ENCODE measurements around the gene HPD. TPM values are rescaled to one million over a fixed set of nuclear protein-coding genes. Genes with fewer than 3 reads are reported as not detected.

Gene HPD
- total RNA-seq, 1 donor from 2014 or later = not detected

DNA sequence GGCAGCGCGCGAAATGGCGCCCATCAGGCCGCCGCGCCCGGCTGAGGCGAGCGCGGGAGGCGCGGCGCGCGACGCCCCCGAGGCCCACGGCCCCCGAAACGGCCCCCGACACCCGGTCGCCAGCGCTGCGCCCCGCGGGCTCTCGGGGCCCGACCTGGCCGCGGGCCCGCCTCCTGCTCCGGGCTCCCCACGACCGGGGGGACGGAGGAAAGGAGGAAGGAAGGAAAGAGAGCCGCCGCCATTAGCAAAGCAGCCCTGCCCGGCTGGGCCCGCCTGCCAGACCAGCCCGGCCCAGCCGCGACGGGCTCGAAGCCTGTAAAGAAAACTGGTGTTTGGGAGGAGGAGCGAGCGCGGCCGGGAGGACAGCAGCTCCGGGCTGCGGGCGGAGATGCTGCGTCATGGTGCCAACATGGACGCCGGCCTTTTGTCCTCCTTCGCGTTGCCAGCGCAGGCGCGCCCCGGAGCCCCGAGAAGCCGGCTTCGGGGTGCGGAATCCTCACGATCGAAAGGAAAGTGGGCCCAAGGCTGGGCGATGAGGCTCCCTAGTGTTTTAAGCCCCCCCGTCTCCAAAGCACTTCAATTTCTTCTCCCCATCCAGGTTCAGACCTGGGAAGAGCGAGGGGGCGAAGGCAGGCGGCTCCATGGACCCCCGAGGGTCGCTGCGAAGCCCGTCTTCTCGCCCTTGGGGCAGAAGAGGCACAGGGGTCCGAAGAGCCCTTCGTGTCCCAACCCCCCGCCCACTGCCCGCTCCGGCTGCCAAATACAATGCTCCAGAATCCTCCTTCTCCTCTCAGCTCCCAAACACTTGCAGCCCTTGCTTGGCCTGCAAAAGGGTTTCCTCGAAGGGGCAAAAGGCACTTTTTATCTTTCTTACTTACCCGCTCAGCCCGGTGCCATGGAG, 57.7 kb downstream of the HPD start:
- intact Hi-C loops (cut with micrococcal nuclease) = loop anchor here (1.0 to 5.0 kb wide), 3 partner anchors 38 to 1789 kb away; partner anchors contain the start of gene ZCCHC8

DNA sequence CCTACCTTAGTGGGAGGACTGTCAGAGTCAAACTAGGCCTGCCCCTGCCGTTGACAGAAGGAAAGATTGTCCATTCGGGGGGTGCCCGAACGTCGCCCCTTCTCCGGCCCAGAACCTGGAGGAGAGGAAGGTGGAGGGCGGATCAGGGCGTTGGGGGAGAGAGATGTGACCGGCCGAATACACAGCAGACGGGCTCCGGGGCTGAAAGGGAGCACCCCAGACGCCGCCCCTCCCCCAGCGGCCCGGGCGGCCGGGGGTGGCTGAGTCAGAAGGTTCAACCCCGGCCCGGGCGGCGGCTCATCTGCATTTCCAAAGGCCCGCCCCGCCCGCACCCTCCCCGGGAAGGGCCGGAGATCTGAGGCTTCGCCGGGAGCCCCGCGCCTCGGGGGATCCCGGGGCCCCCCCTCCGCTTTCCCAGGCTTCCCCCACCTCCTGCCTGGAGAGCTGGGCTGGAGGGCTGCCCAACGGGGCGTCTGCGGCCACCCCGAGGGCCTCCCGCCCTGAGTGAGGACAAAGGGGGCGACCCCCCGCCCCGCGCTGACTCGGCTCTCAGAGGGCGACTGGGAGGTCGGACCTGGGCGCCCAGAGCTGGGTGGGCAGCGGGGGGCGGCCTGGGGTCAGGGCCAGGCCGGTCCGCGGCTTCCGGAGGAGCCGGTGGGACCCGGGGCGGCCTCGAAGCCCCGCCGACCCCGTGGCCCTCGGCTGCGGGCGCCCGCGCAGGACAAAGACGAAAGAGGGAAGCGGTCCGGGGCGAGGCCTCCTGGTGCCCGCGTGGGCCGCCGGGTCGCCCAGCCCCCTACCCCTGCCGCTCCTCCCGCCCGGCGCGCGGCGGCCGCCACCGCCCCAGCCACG, 58.6 kb downstream of the HPD start:
- intact Hi-C loops (cut with micrococcal nuclease) = loop anchor here (1.0 to 5.0 kb wide), 3 partner anchors 88 to 1788 kb away; partner anchors contain the start of genes PSMD9 and ZCCHC8

DNA sequence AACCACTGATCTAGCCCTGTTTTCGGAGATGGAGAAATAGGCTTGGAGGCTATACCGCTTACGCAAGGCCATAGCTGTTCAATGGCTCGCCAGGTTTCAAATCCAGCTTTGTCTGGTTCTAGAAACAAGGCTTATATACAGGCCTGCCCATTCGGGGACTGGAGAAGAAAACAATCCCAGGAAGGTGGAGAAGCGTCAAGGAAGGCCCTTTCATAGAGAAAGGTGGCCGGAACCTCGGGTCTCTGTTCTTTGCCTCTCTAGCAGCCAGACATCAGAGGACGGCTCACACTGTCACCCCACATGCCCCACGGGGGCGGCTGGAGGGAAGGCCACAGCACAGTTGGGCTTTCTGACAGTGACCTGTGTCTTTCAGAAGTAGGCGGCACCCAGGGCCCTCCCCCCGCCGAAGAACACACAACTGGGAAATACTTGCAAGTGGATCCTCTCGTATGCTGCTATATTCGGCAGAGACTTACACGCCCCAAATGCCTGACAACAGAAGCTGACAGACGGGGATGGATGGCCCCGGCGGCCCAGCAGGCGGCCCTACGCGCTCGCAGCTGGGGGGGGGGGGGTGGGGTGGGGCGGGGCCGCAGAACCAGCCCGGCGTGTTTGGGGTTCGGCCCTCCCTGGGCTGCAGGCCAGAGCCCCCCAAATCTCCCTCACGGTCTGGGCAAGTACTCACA, 59.4 kb downstream of the HPD start:
- intact Hi-C loops (cut with micrococcal nuclease) = loop anchor here (1.0 kb wide), 1 partner anchor 89 kb away; the partner anchor contains the start of gene PSMD9

DNA sequence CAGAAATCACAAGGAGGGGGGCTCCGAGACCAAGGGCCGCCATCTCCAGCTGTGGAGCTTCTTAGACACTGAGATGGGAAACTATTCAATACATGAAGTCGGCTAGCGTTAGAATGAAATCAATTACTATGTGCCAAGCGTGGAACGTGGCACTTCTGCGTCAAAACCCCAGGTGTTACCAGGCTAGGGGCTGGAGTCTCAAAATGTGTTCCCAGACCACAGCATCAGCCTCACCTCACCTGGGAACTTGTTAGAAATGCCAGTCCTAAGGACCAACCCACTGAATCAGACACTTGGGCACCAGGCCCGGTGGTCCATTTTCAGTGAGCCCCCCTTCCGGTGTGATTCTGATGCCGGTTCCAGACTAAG, 59.9 kb downstream of the HPD start:
- intact Hi-C loops (cut with micrococcal nuclease) = loop anchor here (1.0 kb wide), 1 partner anchor 90 kb away; the partner anchor contains the start of gene PSMD9

DNA sequence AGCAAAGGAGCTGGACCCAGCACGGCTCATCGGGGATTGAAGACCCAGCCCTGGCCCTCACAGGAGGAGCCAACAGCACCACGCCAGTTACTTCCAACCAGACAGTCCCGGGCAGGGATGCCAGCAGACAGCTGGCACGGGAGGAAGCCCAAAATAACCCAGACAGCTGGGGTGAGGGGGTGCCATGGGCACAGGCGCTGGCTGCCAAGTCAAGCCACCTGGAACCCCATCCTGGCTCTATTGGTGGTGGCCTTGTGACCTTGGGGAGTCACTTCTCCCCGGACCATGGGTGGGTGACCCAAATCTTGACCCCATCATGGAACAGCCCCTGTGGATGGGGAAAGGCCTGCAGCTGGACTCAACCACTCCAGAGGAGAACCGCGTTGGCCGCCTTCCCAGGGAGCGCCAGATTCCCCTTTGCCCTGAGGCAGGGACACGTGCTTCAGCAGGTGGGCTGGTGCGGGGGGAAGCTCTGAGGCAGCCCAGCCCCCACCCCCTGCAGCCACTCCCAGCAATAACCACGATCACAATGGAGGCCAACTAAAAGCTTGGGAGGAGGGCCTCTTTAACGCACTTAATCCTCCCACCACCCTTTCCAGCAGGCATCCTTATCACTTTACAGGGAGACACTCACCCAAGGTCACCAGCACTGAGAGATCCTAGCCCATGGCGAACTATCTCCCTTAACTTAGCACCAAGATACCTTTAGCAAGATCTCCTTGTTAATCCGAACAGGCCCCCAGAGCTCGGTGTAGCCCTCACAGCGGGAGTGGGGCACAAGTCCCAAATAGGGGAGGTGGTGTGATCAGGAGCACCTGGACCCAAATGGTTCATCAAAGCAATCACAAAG, 60.5 kb downstream of the HPD start:
- intact Hi-C loops (cut with micrococcal nuclease) = no loop called here

DNA sequence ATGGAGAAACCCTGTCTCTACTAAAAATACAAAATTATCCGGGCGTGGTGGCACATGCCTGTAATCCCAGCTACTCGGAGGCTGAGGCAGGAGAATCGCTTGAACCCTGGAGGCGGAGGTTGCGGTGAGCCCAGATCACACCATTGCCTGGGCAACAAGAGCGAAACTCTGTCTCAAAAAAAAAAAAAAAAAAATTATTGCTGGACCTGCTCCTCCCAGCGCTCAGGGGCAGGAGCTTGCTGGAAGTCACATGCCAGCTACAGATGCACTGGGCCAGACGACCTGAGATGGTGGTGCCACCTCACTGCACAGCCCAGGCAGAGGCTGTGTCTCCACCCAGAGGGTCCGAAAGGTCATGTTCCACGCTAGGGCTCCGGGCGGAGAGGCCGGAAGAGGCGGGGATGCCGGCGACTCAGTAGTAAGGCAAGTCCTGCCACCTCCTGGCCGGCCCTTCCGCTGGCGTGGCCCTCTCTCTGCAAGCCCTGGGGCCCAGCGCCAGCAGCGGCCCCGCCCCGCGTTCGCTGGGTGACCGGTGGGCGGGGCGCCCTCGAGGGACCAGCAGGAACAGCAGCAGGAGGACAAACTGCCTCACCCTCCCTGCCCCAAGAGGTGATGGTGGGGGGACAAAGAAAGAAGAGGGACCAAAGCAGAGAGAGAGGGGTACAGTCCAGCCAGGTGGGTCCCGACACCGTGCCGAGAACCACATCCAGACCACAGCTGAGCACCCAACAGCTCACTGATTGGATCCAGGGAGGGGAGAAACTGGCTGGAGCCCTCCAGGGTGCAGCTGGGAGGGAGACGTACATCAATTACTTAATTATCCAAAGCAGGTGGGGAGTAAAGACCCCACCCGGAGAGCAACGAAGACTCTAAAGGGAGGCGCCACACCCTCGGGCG, 61.6 kb downstream of the HPD start:
- intact Hi-C loops (cut with micrococcal nuclease) = no loop called here

DNA sequence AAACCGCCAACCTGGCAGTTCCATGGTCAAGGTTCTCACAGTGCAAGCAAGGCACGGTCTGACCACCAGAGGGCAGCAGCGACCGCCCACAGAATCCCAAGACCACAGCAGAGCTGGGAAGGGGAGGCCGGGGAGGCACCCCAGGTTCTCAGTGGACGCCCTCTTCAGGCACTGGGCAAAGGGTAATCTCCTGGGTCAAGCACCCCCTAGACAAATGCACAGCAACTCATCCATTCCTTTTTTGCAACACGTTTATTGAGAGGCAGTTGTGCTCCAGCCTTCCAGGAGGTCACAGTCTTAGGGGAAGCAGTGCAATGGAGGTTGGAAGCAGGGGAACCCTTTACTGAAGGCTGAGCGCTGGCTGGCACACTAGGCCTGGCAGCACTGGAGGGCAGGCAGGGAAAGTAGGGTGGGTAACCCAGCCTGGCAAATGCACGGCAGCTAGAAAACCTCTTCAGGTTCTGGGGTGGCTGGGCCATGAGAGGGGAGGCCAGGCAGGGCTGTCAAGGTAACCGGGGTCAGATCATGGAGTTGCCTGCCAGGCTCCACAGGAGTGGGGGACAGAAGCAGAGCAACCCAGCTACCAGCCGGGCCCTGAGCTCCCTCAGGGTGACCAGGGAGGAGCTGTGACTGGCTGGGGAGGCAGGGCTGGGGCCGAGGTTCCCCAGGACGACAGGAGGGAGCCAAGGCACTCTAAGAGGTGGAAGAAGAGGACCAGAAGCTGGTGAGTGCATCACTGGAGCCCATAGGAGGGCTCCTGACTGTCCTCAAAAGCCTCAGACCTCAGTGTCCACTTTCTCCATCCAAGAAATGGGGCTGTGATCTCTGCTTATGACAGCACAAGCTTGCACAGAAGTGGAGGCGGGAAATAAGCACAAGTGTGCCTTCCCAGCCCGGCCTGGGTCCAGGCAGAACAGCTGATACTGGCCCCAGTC, 63.4 kb downstream of the HPD start:
- intact Hi-C loops (cut with micrococcal nuclease) = loop anchor here (1.0 to 2.0 kb wide), 2 partner anchors 259 to 432 kb away; partner anchors contain the start of gene DIABLO

DNA sequence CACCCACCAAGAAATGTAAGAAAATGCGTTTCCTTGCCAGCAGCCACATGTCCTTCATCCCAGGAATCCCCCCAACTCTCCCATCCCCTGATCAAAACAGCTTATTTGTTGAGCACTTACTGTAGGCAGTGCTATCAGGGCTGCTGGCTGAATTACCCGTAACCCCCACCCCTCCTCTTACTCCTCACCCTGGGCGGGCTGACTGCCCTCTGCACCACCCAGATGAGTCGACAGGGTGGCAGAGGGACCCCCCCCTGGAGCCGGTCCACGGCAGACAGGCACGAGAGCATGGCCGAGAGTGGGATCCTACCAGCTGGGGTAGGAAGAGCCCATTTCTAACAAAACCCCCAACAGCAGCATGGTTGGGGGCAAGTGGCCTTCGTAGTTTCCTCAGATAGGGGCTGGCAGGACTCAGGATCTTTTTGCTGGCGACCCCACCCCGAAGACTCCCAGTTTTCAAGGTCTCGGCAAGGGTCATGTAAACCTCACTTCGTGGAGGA, 64.1 kb downstream of the HPD start:
- intact Hi-C loops (cut with micrococcal nuclease) = loop anchor here (1.0 to 5.0 kb wide), 11 partner anchors 8 to 442 kb away; partner anchors contain the start of genes ANAPC5, DIABLO, MLXIP and PSMD9

DNA sequence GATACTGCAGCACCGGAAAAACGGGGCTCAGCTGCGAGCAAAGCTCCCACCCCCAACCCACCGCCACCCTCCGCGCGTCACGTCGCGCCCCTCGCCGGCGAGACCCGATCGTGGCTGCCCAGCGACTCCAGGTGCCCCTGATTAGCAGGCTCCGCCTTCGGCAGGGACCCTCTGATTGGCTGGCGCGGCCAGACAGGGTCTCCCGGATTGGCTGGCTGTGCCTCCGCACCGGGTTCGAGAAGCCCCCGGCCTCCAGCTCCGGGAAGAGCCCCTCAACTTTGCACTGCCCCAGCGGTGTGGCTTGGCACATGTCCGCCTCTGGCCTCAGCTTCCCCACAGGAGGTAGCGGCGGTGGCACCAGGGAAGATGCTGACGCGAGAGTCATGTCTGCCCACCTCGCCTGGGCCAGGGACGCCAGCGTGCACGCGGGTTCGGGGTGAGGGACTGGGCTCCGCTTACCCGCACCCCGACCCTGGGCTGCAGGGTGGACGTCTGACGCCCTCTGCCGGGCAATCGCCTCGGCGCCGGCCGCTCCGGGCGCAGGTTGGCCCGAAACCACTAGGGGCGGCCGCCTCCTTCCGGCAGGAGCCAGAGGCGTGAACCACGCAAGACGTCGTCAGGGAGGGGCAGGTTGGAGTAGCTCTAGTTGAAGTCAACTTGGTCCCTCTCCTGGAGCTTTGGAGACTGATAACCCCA, 64.7 kb downstream of the HPD start:
- intact Hi-C loops (cut with micrococcal nuclease) = loop anchor here (1.0 to 5.0 kb wide), 11 partner anchors 8 to 442 kb away; partner anchors contain the start of genes ANAPC5, DIABLO, MLXIP and PSMD9

DNA sequence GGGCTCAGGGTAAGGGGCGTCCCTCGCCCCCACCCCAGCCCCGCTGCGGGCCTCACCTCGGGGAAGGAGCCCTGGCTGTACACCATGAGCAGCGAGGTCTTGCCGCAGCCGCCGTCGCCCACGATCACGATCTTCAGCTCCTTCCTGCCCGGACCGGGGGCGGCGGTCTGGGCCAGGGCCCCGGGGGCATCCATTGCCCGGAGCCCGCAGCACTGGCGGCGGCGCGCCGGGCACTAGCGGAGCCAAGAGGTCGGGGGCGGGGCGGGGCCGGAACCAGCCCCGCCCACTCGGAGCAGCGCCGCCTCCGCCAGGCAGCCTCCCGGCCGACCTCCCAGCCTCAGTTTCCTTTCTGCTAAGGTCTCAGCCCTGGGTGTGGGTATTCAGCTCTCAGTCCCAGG, 65.2 kb downstream of the HPD start, which contains the start of gene RHOF:
TSS of gene RHOF (minus strand) at position 249 of the 398 bp plus-strand sequence. CDS start at position 194, 55 bp downstream.
- intact Hi-C loops (cut with micrococcal nuclease) = loop anchor here (2.0 to 5.0 kb wide), 2 partner anchors 203 to 441 kb away; partner anchors contain the start of gene ANAPC5

DNA sequence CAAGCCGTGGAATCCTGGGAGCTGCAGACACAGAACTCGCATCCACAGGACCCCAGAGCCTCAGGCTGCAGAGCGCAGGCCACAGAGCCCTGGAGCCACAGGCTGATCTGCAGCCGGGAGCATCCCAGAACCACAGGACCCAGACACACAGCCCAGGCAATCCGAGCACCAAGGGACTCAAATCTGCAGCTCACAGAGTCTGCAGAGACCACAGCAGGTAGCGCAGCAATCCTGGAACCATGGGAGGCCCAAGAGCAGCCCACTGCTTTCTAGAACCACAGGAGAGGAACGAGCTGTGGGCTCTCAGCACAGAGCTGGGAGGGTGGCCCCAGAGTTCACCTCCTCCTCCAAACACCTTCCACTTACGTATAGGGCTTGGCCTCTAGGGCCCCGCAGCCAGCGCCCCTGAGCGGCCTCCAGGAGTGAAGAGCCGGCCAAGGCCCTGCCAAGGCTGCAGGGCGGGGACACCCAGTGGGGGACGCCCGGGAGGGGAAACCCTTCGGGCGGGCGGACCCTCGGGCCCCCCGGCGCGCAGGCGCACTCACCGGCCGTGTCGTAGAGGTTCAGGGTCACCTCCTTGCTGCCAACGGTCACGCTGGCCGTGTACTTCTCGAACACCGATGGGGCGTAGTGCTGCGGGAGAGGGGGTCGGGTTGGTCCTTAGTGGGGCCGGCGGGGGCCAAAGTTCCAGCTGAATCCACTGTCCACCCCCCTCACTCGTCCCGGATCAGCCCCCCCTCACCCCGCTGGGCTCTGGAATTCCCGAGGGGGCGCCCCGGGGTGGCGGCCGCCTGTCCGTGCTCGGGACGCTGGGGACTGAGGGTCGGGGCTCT, 65.8 kb downstream of the HPD start:
- intact Hi-C loops (cut with micrococcal nuclease) = loop anchor here (1.0 to 5.0 kb wide), 3 partner anchors 11 to 441 kb away; partner anchors contain the start of gene ANAPC5

DNA sequence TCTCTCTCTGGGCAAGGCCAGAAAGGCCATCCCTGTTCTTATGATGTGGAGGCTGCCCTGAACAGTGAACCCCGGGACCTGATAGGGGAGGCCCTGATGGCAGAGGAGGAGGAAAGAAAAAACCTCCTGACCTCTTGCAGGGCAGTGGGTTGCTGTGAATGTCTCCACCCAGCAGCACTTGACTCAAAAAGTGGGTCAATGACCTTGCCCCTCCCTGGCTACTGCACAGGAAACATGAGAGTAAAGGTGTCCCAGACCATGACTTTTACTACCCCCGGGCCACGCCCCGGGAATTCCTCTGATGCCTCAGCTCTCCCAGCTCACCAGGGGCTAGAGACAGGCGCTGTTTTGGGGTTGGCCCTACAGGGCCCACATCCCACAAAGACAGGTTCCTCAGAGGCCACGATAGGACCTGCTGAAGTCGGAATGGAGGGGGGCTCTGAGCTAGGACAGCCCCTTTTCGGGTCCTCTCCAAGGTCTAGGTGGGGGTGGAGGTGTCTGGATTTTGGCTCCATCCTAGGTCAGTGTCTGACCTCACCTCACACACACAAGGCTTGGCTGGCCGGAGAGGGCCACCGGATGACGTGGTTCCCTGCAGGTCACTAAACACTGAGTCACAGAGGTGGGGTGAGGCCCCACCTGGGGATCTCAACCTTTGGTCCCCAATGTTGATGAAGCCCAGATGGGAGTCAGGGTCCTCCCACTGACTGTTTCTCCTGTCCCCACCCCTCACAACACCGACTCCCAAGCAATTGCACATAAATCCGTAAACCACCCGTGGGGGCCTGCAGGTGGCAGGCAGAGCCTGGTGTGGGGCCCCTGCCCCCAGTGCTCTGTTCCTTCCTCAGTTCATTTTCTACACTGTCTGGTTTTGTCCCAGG, 66.7 kb downstream of the HPD start:
- intact Hi-C loops (cut with micrococcal nuclease) = loop anchor here (1.0 to 5.0 kb wide), 3 partner anchors 10 to 440 kb away; partner anchors contain the start of gene ANAPC5

DNA sequence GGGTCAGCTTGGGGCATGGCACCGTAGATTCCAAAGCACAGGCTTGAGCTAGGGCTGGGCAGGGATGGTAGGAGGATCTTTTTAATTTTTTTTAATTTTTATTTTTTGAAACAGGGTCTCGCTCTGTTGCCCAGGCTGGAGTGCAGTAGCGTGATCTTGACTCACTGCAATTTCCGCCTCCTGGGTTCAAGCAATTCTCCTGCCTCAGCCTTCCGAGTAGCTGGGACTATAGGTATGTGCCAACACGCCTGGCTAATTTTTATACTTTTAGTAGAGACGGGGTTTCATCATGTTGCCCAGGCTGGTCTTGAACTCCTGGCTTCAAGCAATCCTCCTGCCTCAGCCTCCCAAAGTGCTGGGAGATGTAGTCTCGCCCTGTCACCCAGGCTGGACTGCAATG, 67.9 kb downstream of the HPD start:
- intact Hi-C loops (cut with micrococcal nuclease) = loop anchor here (1.0 to 5.0 kb wide), 5 partner anchors 12 to 438 kb away; partner anchors contain the start of genes ANAPC5 and TMEM120B
